AG04450 (cell line): ENCODE data around the gene MSANTD2. TPM values are rescaled to one million over a fixed set of nuclear protein-coding genes. Genes with fewer than 3 reads are reported as not detected.
A peak's percentile ranks its signal among the peaks of the same experiment; 100 is the strongest.

Experiments used
- CTCF ChIA-PET: fragments of 300-600, 350-600 bp; formaldehyde crosslinking; extraction: SDS; loops from one replicate; lab custom pipeline; 2022; ENCODE audit warnings: antibody characterized with exemption, inconsistent platforms; lab: Charles Lee
- POLR2A ChIA-PET: fragments of 350-600 bp; formaldehyde crosslinking; extraction: SDS; loops from one replicate; lab custom pipeline; 2021; ENCODE audit warnings: antibody characterized with exemption, inconsistent platforms; lab: Yijun Ruan, JAX
- DNase-seq: peaks from one replicate; pipeline ENCODE4 v3.0.0-alpha.2; 2011; ENCODE audit warnings: low read depth, low spot score
- H3K27ac ChIP-seq: one replicate; pipeline ENCODE4 v1.5.1; 2012; ENCODE audit warnings: low read depth, low read length, control low read depth
- H3K27me3 ChIP-seq: one replicate; pipeline ENCODE4 v1.6.0; 2012; ENCODE audit warnings: low read length; ENCODE audit not compliant: control insufficient read depth, insufficient read depth
- H3K4me3 ChIP-seq: 2 replicates; pipeline ENCODE4 v1.5.1; 2011; ENCODE audit warnings: mild to moderate bottlenecking, low read depth, low read length, control low read depth
- H3K9me3 ChIP-seq: 2 replicates; pipeline ENCODE4 v1.5.1; 2012; ENCODE audit warnings: low read length; ENCODE audit not compliant: control insufficient read depth, insufficient read depth
- polyA plus RNA-seq: library from polyadenylated mRNA; depleted of rRNA; stranded (reverse); fragments of >200 nt; gene quantifications from 2 replicates; pipeline ENCODE4 v1.2.3, GENCODE V29; 2011
- TF ChIP-seq, protein P1 (sequence below): IDR thresholded peaks from 2 replicates; pipeline ENCODE4 v1.5.1; 2011; ENCODE audit warnings: low read depth, low read length, control low read depth, inconsistent platforms

Gene MSANTD2
- polyA plus RNA-seq, 1 experiment: 9.8 TPM

DNA sequence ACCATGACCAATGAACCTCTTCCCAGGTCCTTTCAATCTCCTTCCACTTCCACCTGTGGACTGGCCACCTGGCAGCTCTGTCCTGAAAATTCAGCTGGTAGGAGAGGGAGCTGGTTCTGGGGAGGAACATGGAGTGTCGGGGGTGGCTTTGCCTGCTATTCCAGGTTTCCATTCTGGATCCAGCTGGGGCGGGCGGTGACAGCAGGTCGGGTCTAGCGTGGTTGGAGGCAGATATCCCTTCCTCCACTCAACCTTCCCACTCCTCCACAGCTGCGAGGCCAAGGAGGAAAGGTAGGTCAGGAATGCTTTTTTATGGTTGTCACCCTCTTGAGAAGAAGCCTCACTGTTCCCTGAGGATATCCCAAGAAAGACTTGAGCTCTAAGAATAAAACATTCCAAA, 57.2 kb downstream of the MSANTD2 start:
- H3K27me3 ChIP-seq: no peaks in the 10 kb centered on the region
- H3K27ac ChIP-seq: no peak overlapping the region
- ChIA-PET POLR2A (no interaction called here), CTCF (interaction anchor here (0.5 to 1.9 kb wide), 4 partner anchors 15 to 1725 kb away, joined by 3 to 7 read pairs (median 3); no protein-coding TSS in a partner anchor)
- H3K4me3 ChIP-seq: no peak overlapping the region
- peaks cover 3% of the 10 kb centered on the region; the same call in 1 of the 2 replicates for H3K9me3 ChIP-seq
- DNase-seq: no peak
- TF ChIP-seq, protein P1, sequence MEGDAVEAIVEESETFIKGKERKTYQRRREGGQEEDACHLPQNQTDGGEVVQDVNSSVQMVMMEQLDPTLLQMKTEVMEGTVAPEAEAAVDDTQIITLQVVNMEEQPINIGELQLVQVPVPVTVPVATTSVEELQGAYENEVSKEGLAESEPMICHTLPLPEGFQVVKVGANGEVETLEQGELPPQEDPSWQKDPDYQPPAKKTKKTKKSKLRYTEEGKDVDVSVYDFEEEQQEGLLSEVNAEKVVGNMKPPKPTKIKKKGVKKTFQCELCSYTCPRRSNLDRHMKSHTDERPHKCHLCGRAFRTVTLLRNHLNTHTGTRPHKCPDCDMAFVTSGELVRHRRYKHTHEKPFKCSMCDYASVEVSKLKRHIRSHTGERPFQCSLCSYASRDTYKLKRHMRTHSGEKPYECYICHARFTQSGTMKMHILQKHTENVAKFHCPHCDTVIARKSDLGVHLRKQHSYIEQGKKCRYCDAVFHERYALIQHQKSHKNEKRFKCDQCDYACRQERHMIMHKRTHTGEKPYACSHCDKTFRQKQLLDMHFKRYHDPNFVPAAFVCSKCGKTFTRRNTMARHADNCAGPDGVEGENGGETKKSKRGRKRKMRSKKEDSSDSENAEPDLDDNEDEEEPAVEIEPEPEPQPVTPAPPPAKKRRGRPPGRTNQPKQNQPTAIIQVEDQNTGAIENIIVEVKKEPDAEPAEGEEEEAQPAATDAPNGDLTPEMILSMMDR: no peak

DNA sequence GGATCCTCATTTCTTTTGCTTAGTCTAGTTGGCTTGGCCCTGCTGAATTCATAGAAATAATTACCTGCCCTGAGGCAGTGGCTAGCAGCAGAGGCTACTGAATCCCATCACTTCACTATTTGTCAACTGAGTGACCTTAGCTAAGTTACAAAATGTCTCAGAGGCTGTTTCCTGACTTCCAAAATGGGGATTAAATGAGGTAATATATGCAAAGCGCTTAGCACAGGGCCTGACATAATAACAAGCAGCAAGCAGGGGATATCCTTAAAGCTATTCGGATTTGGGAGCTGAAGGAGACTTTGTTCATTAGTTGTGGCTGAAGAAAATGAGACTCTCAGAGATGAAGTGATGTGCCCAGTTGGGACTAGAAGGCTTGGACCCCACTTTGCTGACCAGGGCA, 57.7 kb downstream of the MSANTD2 start:
- Histone ChIP-seq H3K4me3 (no peak overlapping the region), H3K27me3 (peaks cover 4% of the 10 kb centered on the region), H3K27ac (no peak overlapping the region), H3K9me3 (peaks cover 3% of the 10 kb centered on the region; the same call in 1 of the 2 replicates)
- TF ChIP-seq, protein P1: no peak
- POLR2A ChIA-PET: no interaction called here
- CTCF ChIA-PET: interaction anchor here (0.7 to 1.1 kb wide), 2 partner anchors 51 to 94 kb away, joined by 3 to 4 read pairs; no protein-coding TSS in a partner anchor
- DNase-seq: no peak

DNA sequence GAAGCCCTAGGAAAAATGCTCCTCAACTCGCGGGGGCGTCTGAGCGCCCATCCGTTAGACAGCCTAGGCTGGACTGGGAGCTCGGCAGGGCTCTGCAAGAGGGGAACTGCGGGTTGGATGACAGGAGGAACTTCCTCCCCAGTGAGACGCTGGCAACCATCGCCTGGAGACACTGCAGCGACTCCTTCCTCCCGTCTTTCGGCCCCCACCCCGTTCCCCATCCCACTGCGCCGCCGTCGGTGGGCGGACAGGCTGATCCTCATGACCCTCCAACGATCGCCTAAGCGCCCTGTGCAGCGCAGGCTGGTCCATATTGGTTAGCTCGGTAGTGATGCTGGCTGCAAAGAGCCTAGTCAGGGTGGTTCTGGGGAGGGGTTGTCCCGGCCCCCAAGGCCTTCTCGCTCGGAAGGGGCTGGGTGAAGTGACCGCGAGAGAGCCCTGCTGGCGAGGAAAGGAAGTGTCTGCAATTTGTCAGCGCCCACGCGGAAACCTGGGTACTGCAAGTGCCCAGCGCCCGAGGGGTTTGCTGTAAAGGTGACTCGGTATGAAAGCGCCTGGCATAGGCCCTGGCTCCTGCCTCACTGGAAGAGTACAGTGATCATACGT, 59.8 kb downstream of the MSANTD2 start:
- Histone ChIP-seq H3K9me3 (peaks cover 2% of the 10 kb centered on the region; the same call in 1 of the 2 replicates), H3K27ac (no peak overlapping the region), H3K27me3 (peaks cover 15% of the 10 kb centered on the region), H3K4me3 (peak overlapping the region; percentile 65)
- ChIA-PET CTCF (interaction anchor here (0.6 to 3.1 kb wide), 10 partner anchors 9 to 187 kb away, joined by 3 to 16 read pairs (median 4); partner anchors contain the start of gene ESAM), POLR2A (interaction anchor here (0.6 to 1.4 kb wide), 2 partner anchors 67 to 81 kb away, joined by 4 to 7 read pairs; partner anchors contain the start of genes SIAE and SPA17)
- no peak for DNase-seq
- TF ChIP-seq, protein P1: peak; percentile 55

DNA sequence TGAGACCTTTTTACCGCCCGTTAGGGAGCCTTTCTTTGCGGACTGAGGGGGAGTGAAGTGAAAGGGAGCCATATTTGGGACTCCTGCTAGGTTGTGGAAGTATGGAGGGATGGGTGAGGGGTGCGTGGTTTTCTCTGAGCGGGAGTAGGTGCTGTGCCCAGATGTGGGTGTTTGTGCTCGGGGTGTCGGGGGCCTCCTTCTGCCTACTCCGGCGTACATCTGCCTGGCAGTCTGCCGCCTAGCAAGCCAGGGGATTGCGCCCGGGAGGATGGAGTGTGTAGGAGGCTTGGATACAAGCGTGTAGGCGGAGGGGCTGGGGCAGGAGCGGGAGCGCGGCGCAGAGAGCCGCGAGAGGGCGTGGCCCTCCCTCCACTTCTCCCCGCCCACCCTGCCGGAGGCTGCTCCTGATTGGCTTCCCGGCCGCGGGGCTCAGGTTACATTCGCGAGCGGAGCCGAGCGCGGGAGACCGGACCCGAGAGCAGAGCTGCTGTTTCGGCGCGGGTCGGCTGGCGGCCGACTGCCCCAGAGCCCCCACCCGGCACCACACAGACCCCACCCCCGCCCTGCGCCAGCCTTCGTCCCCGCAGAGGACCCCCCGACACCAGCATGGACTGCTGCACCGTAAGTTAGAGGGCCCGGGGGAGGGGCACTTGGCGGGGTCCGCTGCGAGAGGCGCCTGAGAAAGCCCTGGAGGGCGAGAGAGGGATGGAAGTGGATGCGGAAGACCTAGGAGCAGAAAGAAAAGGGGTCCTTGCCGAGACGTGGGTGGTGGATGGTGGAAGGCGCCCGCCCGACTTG, 60.5 kb downstream of the MSANTD2 start, which contains the start of gene NRGN:
Gene NRGN (plus strand): TSS at position 464 of the 798 bp plus-strand sequence. CDS start 143 bp downstream, at position 607.
- CTCF ChIA-PET: interaction anchor here (1.0 to 3.1 kb wide), 9 partner anchors 9 to 95 kb away, joined by 3 to 16 read pairs (median 5); partner anchors contain the start of gene ESAM

More for the DNA sequence above, 60.5 kb downstream of the MSANTD2 start, which contains the start of gene NRGN:
- Histone ChIP-seq H3K27ac (no peak within 1 kb of the TSS), H3K4me3 (peak within 1 kb of the TSS; percentile 65), H3K9me3 (no peaks in the 10 kb centered on the region; the same call in 1 of the 2 replicates), H3K27me3 (peaks cover 15% of the 10 kb centered on the region)
- POLR2A ChIA-PET: interaction anchor here (0.6 to 1.4 kb wide), 2 partner anchors 66 kb away, joined by 3 to 4 read pairs; partner anchors contain the start of genes SIAE and SPA17
- DNase-seq: peak; percentile 60
- TF ChIP-seq, protein P1: no peak
